NB4 (cell line): ENCODE measurements around the gene MAGI2.
"Not testable (repeated sequence)": the region's sequence is repeated elsewhere in the genome, so short reads cannot be mapped to it uniquely, and the experiment has no call there.

Experiments
- DNase-seq: peaks from one replicate; pipeline ENCODE4 v3.0.0; 2010; ENCODE audit warnings: low read depth
- H3K4me3 ChIP-seq: one replicate; pipeline ENCODE4 v1.5.1; 2011; ENCODE audit warnings: mild to moderate bottlenecking, low read depth, low read length, moderate library complexity
- CTCF ChIP-seq: IDR thresholded peaks from one replicate; pipeline ENCODE4 v1.5.1; 2012; ENCODE audit warnings: low read depth, low read length
- MAX ChIP-seq: IDR thresholded peaks from 2 replicates; pipeline ENCODE4 v1.6.1; 2011; ENCODE audit warnings: low read depth, low read length
- MYC ChIP-seq: IDR thresholded peaks from 2 replicates; pipeline ENCODE4 v1.6.1; 2011; ENCODE audit warnings: low read depth, low read length
- POLR2A ChIP-seq: IDR thresholded peaks from 2 replicates; pipeline ENCODE4 v1.6.1; 2011; ENCODE audit warnings: mild to moderate bottlenecking; ENCODE audit not compliant: insufficient read length; ENCODE audit errors: extremely low read depth

Gene MAGI2

GRCh38 chr7:78006063-78006755, 1447.3 kb downstream of the MAGI2 start:
- TF ChIP-seq MYC (no peak), MAX (no peak), CTCF (no peak), POLR2A (no peak)
- H3K4me3 ChIP-seq: no peak overlapping the region
- no peak for DNase-seq

GRCh38 chr7:78002715-78003114, 1450.8 kb downstream of the MAGI2 start:
- TF ChIP-seq MAX (no peak), POLR2A (no peak), CTCF (no peak), MYC (no peak)
- H3K4me3 ChIP-seq: no peak overlapping the region
- no peak for DNase-seq

GRCh38 chr7:78002021-78002420, 1451.4 kb downstream of the MAGI2 start:
- no peak overlapping the region for H3K4me3 ChIP-seq
- DNase-seq: no peak
- no peak for TF ChIP-seq CTCF

GRCh38 chr7:77999168-77999567, 1454.3 kb downstream of the MAGI2 start:
- H3K4me3 ChIP-seq, DNase-seq: not testable (repeated sequence)

- no peak for DNase-seq
- TF ChIP-seq MAX (no peak), CTCF (peak; percentile 21)
- H3K4me3 ChIP-seq: no peak overlapping the region
Observed at GRCh38 chr7:77995717-77996116, 1457.8 kb downstream of the MAGI2 start.

- H3K4me3 ChIP-seq: no peak overlapping the region
- DNase-seq: no peak
- TF ChIP-seq CTCF (no peak), POLR2A (no peak), MYC (no peak), MAX (no peak)
Observed at GRCh38 chr7:77993838-77994237, 1459.6 kb downstream of the MAGI2 start.
